Measurements from ENCODE around the gene CTIF.

Gene CTIF

GRCh38 chr18:48534364-48534763 lies 4.5 kb upstream of the CTIF start:
- DNase-seq, result no peak

- no peak for DNase-seq
These were observed 2.9 kb upstream of the CTIF start for GRCh38 chr18:48535956-48536355.

GRCh38 chr18:48536516-48536915 lies 2.3 kb upstream of the CTIF start:
- no peak for DNase-seq

GRCh38 chr18:48539406-48540250 lies 797 bp downstream of the CTIF start:
- DNase-seq, result no peak

- peak; percentile 28 to 47 for DNase-seq
These were observed 1.6 kb downstream of the CTIF start for GRCh38 chr18:48540251-48541025.

- DNase-seq, result peak; percentile 27 to 39
These were observed 2.4 kb downstream of the CTIF start for GRCh38 chr18:48541026-48541746.

GRCh38 chr18:48541747-48542400 lies 3.0 kb downstream of the CTIF start:
- no peak for DNase-seq

GRCh38 chr18:48542513-48543181 lies 3.8 kb downstream of the CTIF start:
- DNase-seq, result peak in 1 of 2 experiments; percentile 24

- DNase-seq, result no peak
These were observed 4.4 kb downstream of the CTIF start for GRCh38 chr18:48543228-48543627.

- DNase-seq, result no peak
These were observed 5.3 kb downstream of the CTIF start for GRCh38 chr18:48544116-48544515.

GRCh38 chr18:48544661-48545415 lies 6.0 kb downstream of the CTIF start:
- DNase-seq, result no peak

GRCh38 chr18:48545757-48546321 lies 7.0 kb downstream of the CTIF start:
- DNase-seq, result no peak

GRCh38 chr18:48546396-48546795 lies 7.6 kb downstream of the CTIF start:
- no peak for DNase-seq

- DNase-seq, result no peak
These were observed 8.7 kb downstream of the CTIF start for GRCh38 chr18:48547531-48547981.

GRCh38 chr18:48548011-48548771 lies 9.4 kb downstream of the CTIF start:
- no peak for DNase-seq

- peak; percentile 62 to 71 for DNase-seq
These were observed 10.1 kb downstream of the CTIF start for GRCh38 chr18:48548921-48549320.

GRCh38 chr18:48550101-48550729 lies 11.4 kb downstream of the CTIF start:
- DNase-seq, result no peak

- DNase-seq, result no peak
These were observed 12.3 kb downstream of the CTIF start for GRCh38 chr18:48551100-48551499.

- DNase-seq, result no peak
These were observed 13.3 kb downstream of the CTIF start for GRCh38 chr18:48552130-48552529.

- DNase-seq, result no peak
These were observed 14.4 kb downstream of the CTIF start for GRCh38 chr18:48553236-48553635.

Data from Kasumi-1 (cell line).